ENCODE results near the gene TAS2R1.

DNA sequence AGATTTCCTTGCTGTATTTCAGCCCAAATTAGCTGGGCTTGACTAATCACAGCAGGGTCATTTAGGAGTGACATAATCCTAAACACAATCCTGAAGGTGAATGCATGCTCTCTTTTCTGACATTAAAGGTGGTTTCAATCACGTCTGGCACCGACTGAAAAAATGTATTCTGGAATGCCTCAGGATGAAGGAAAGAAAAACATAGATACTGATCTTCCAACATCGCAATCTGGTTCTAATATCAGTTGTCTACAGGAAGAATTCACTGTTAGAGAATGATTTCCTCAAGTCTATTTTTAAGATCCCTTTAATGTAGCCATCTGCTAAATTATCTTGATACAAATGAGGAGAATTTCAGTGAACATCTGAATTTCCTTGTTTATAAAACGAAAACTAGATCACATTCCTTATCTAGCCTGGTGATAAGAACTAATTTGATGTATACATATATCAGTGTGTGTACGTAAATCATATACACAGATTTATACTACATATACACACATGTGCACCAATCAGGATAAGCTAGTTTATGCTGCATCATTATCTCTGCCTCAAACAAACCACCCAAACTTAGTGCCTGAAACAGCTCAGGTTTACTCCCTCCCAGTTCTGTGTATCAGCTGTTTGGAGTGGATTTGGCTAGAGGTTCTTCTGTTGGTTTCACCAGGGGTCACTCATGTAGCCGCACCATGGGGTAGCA lies 31.3 kb upstream of the TAS2R1 start:
- TF ChIP-seq, protein P1, sequence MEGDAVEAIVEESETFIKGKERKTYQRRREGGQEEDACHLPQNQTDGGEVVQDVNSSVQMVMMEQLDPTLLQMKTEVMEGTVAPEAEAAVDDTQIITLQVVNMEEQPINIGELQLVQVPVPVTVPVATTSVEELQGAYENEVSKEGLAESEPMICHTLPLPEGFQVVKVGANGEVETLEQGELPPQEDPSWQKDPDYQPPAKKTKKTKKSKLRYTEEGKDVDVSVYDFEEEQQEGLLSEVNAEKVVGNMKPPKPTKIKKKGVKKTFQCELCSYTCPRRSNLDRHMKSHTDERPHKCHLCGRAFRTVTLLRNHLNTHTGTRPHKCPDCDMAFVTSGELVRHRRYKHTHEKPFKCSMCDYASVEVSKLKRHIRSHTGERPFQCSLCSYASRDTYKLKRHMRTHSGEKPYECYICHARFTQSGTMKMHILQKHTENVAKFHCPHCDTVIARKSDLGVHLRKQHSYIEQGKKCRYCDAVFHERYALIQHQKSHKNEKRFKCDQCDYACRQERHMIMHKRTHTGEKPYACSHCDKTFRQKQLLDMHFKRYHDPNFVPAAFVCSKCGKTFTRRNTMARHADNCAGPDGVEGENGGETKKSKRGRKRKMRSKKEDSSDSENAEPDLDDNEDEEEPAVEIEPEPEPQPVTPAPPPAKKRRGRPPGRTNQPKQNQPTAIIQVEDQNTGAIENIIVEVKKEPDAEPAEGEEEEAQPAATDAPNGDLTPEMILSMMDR (IDR thresholded peaks at IDR 0.05; ENCODE audit: insufficient read depth, low read depth, low read length): no peak
- no peak for TF ChIP-seq EZH2 (IDR thresholded peaks at IDR 0.05; ENCODE audit: insufficient read depth, low read length)
